ENCODE results near the gene LKAAEAR1. TPM values are rescaled to one million over a fixed set of nuclear protein-coding genes. Genes with fewer than 3 reads are reported as not detected.

The LKAAEAR1 gene
- total and polyA plus RNA-seq, 2 of the 13 experiments (the other 11 are each of a cell fraction or from before 2014, with no cell fraction given), result not detected

DNA sequence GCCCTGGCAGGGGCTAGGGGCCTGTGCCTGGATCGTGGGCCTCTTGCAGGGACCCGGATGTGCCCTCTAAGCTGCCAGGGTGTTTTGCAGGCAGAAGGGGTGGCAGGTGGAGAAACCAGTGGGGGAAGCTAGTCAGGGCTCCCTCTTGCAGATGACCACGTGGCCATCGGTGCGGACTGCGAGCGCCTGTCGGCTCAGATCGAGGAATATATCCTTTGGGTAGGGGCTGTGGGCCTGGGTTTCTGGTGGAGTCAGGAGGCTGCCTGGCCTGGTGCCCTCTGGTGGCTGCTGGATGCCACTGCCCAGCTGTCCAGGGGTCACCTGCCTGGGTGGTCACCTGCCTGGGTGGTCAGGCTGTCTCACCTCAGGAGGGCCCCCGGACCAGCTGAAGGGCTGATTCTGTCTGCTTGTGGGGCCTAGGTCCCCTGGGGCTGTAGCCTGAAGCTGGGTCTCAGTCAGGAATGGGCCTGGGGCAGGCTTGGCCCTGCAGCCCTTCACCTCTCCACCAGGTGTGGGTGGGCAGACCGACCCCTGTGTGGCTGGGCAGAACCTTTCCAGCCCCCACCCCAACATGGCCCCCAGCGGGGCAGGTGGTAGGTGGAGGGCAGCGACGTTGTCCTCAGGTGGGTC is 14.5 kb downstream of the LKAAEAR1 start (continued):
- TF ChIP-seq, protein P1, sequence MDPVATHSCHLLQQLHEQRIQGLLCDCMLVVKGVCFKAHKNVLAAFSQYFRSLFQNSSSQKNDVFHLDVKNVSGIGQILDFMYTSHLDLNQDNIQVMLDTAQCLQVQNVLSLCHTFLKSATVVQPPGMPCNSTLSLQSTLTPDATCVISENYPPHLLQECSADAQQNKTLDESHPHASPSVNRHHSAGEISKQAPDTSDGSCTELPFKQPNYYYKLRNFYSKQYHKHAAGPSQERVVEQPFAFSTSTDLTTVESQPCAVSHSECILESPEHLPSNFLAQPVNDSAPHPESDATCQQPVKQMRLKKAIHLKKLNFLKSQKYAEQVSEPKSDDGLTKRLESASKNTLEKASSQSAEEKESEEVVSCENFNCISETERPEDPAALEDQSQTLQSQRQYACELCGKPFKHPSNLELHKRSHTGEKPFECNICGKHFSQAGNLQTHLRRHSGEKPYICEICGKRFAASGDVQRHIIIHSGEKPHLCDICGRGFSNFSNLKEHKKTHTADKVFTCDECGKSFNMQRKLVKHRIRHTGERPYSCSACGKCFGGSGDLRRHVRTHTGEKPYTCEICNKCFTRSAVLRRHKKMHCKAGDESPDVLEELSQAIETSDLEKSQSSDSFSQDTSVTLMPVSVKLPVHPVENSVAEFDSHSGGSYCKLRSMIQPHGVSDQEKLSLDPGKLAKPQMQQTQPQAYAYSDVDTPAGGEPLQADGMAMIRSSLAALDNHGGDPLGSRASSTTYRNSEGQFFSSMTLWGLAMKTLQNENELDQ (CRISPR knock-in tag; IDR thresholded peaks at IDR 0.05; ENCODE audit: borderline replicate concordance), result no peak
- TF ChIP-seq ZBED4 (CRISPR knock-in tag; IDR thresholded peaks at IDR 0.05; ENCODE audit: borderline replicate concordance) (peak; percentile 59), FOXO1 (CRISPR knock-in tag; IDR thresholded peaks at IDR 0.05) (peak; percentile 30; the same call in 1 of the 2 replicates), GATAD1 (CRISPR knock-in tag; IDR thresholded peaks at IDR 0.05) (peak; percentile 54; the same call in 1 of the 2 replicates), U2AF1 (optimal IDR thresholded peaks at IDR 0.05; ENCODE audit: low read depth, low read length) (peak; percentile 90), MEIS1 (CRISPR knock-in tag; IDR thresholded peaks at IDR 0.05; ENCODE audit: borderline replicate concordance) (peak; percentile 45; the same call in 1 of the 2 replicates), TRIM24 (CRISPR knock-in tag; IDR thresholded peaks at IDR 0.05) (no peak), ZNF841 (CRISPR knock-in tag; IDR thresholded peaks at IDR 0.05; ENCODE audit: borderline replicate concordance) (no peak), IKZF5 (CRISPR knock-in tag; IDR thresholded peaks at IDR 0.05) (peak; percentile 61; the same call in 1 of the 2 replicates), ZBTB26 (CRISPR knock-in tag; IDR thresholded peaks at IDR 0.05; ENCODE audit: borderline replicate concordance) (0 out of 2 replicates have a peak, but pooled peaks have one; percentile 28), ZMAT3 (CRISPR knock-in tag; conservative IDR thresholded peaks at IDR 0.05) (no peak), HNF4A (CRISPR knock-in tag; IDR thresholded peaks at IDR 0.05) (0 out of 2 replicates have a peak, but pooled peaks have one; percentile 8), RAD21 (CRISPR knock-in tag; IDR thresholded peaks at IDR 0.05) (peak; percentile 91), ZBTB7A (CRISPR knock-in tag; IDR thresholded peaks at IDR 0.05) (peak; percentile 89; the same call in 1 of the 2 replicates), ATF2 (CRISPR knock-in tag; IDR thresholded peaks at IDR 0.05) (peak; percentile 76; the same call in 1 of the 2 replicates)
- TF ChIP-seq, protein P2, sequence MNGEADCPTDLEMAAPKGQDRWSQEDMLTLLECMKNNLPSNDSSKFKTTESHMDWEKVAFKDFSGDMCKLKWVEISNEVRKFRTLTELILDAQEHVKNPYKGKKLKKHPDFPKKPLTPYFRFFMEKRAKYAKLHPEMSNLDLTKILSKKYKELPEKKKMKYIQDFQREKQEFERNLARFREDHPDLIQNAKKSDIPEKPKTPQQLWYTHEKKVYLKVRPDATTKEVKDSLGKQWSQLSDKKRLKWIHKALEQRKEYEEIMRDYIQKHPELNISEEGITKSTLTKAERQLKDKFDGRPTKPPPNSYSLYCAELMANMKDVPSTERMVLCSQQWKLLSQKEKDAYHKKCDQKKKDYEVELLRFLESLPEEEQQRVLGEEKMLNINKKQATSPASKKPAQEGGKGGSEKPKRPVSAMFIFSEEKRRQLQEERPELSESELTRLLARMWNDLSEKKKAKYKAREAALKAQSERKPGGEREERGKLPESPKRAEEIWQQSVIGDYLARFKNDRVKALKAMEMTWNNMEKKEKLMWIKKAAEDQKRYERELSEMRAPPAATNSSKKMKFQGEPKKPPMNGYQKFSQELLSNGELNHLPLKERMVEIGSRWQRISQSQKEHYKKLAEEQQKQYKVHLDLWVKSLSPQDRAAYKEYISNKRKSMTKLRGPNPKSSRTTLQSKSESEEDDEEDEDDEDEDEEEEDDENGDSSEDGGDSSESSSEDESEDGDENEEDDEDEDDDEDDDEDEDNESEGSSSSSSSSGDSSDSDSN (CRISPR knock-in tag; IDR thresholded peaks at IDR 0.05), result no peak; the same call in none of the 2 replicates

All from HepG2 (cell line).